Right lung (tissue), 5 donors: ENCODE measurements around the gene SEPTIN3. TPM values are rescaled to one million over a fixed set of nuclear protein-coding genes. Genes with fewer than 3 reads are reported as not detected.

Experiments
- DNase-seq, 2 donors: peaks; one replicate each; pipeline ENCODE4 v3.0.0-alpha.2; 2013
- polyA plus RNA-seq, 5 donors: library from polyadenylated mRNA; unstranded; fragments of 120-200 nt; gene quantifications; one replicate each; pipeline versions ENCODE4 v1.2.1 to v1.2.3, GENCODE V29; 2013; ENCODE audit warnings: inconsistent platforms in 1 of 5, low replicate concordance in 1 of 5; ENCODE audit not compliant: insufficient read length in 5 of 5, insufficient read depth in 1 of 5

Gene SEPTIN3
- polyA plus RNA-seq, 5 donors: 1.3 to 1.7 (median 1.4) TPM

- DNase-seq: no peak
Measured at GRCh38 chr22:41975299-41976069, 6.2 kb downstream of the SEPTIN3 start.

- no peak for DNase-seq
Measured at GRCh38 chr22:41976070-41976901, 7.0 kb downstream of the SEPTIN3 start.

- no peak for DNase-seq
Measured at GRCh38 chr22:41976961-41977566, 7.8 kb downstream of the SEPTIN3 start.

DNA sequence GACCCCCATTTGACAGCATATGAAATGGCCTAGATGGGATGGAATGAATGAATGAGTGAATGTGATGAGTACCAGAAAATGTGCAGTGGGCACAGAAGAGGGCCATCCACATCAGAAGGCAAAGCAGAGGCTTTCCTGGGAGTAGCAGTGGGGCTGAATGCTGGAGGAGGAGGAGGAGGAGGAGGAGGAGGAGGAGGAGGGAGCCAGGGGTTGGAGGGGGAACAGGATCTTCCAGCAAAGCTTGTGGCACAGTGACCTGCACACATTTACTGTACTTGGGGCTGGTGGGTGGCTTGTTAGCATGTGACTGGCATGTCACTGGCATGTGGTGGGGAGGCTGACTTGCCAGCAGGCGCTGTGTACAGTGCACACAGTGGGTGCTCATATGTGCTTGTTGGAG is 9.5 kb downstream of the SEPTIN3 start:
- no peak for DNase-seq

- no peak for DNase-seq
Measured at GRCh38 chr22:41979423-41980250, 10.4 kb downstream of the SEPTIN3 start.

DNA sequence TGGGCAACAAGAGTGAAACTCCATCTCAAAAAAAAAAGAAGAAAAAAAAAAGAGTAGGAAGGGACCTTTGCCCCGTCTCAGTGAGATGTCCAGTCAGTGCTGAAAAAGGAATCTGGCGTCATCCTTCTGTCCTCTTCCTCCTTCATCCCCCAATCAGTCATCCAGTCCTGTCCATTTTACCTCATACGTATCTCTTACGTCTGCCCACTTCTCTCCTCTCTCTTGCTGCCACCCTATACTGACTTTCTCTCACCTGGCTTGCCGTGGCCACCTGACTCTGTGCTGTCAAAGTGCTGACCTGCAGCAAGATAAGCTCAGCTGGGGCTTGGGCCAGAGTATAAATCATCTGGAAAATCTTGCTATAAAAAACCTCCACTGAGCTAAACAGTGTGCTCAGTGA is 13.6 kb downstream of the SEPTIN3 start:
- DNase-seq: no peak

DNA sequence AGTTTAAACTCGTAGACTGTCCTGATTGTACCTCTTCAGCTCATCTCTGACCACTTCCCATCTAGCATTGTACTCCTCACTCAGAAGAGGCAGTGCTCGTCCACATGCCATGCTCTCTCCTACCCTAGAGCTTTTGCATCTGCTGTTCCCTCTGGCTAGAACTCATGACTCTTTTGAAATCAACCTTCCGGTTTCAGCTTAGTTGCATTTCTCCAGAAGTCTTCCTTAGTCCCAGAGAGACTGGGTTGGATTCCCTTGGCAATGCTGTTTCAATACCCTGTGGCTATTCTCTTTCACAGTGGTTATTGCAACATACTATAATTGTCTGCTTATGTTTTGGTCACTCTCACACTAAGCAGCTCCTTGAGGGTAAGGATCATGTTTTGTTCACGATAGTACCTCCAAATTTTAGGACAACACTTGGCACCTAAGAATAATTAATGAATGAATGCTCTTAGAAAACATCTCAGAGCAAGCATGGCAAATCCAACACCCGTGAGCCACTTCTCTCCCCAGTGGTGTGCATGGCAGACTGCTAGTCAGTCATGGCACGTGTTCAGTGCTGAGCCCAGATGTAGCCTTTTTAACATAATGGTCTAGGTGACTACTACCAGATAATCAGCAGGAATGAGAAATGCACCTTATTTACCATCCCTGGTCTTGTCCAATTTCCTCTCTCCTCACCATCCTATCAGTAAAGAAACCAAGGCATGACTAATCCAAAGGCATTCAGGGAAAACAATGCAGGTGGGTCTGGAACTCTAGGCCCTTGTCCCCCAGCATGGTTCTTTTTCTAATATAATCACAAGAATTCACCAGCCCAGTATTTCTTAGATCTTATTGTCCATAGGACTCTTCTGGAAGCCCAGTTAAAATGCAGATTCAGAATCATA is 14.5 kb downstream of the SEPTIN3 start:
- no peak for DNase-seq

DNA sequence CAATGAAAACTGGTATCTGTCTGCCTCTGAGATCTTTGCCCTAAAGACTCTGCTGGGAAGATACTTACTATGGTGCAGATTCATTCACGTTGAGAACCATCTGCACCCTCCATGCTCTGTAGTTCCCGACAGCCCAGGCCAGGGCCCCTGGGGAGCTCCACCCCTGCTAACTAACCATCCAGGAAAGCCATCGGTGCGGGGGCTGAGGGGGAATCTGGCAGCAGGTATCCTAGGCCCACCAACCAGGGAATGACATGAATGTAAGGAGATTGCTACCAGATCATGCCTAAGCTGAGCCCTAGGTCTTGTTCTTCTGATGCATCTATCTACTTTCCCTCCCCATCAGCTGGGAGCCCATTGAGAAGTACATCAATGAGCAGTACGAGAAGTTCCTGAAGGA is 18.0 kb downstream of the SEPTIN3 start:
- no peak for DNase-seq

- DNase-seq: no peak
Measured at GRCh38 chr22:41989246-41989645, 20.0 kb downstream of the SEPTIN3 start.

- DNase-seq: no peak
Measured at GRCh38 chr22:41991111-41991510, 21.9 kb downstream of the SEPTIN3 start.

GRCh38 chr22:41992496-41992895 is 23.3 kb downstream of the SEPTIN3 start:
- DNase-seq: no peak

DNA sequence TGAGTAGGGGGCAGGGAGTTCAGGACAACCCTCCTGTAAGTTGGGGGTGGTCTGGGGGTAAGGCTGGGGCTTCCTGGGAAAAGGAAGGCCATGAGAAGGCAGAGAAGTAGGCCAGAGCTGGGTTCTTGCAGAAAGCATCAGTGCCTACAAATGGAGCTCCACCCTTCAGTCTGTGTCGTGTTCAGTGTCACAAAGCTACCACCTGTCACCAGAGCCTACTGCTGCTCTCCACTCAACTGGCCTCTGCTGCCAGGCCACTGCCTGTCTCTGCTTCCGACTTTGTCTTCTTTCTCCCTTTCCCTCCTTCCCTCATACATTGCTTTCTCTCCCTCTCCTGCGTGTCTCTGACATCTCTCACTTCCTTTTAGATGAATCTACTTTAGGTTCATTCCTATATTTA is 26.0 kb downstream of the SEPTIN3 start:
- no peak for DNase-seq

GRCh38 chr22:41996826-41997225 is 27.6 kb downstream of the SEPTIN3 start:
- DNase-seq: no peak

- peak; percentile 65 to 71 for DNase-seq
Measured at GRCh38 chr22:41998361-41999261, 29.4 kb downstream of the SEPTIN3 start, which contains the start of gene WBP2NL. TSS of gene WBP2NL (plus strand) at chr22:41998788. CDS start at chr22:41998819, 31 bp downstream.

DNA sequence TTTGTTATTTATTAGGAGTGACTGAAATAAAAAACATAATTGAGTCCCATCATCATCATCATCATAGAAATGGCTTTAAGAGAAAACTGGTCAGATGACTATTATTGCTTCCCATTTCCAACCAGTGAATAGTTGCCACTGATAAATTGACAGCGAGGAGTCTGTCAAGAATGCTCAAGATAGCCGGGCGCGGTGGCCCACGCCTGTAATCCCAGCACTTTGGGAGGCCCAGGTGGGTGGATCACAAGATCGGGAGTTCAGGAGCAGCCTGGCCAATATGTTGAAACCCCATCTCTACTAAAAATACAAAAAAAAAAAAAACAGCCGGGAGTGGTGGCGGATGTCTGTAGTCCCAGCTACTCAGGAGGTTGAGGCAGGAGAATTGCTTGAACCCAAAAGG is 31.2 kb downstream of the SEPTIN3 start:
- no peak for DNase-seq

- DNase-seq: no peak
Measured at GRCh38 chr22:42001121-42001520, 31.9 kb downstream of the SEPTIN3 start.

- no peak for DNase-seq
Measured at GRCh38 chr22:42001706-42002105, 32.5 kb downstream of the SEPTIN3 start.

DNA sequence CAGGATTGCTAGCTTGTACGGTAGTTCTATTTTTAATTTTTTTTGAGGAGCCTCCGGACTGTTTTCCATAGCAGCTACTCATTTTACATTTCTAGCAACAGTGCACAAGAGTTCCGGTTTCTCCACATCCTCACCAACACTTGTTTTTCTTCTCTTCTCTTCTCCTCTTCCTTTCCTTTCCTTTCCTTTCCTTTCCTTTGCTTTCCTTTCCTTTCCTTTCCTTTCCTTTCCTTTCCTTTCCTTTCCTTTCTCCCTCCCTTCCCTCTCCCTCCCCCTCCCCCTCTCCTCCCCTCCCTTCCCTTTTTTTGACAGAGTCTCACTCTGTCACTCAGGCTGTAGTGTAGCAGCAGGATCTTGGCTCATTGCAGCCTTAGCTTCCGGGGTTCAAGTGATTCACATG is 38.7 kb downstream of the SEPTIN3 start:
- no peak for DNase-seq

DNA sequence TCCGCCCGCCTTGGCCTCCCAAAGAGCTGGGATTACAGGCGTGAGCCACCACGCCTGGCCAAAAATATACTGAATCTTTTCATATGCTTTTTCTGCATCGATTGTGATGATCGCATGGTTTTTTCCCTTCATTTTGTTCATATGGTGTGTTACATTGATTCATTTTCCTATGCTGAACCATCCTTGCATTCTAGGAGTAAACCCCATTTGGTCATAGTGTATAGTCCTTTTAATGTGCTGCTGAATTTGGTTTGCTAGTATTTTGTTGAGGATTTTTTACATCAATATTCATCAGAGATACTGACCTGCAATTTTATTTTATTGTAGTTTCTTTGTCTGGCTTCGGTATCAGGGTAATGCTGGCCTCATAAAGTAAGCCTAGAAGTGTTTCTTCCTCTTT is 41.5 kb downstream of the SEPTIN3 start:
- no peak for DNase-seq

DNA sequence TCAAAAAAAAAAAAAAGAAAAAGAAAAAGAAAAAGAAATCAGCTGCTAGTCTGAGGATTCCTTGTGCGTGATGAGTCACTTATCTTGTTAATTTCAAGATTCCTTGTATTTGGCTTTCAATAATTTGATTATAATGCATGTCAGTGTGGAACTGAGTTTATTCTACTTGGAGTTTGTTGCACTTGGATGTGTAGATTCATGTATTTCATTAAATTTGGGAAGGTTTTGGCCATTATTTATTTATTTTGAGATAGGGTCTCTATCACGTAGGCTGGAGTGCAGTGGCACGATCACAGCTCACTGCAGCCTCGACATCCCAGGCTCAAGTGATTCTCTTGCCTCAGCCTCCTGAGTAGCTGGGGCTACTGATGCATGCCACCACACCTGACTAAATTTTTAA is 44.1 kb downstream of the SEPTIN3 start:
- no peak for DNase-seq
